ENCODE measurements around the gene BRIP1. TPM values are rescaled to one million over a fixed set of nuclear protein-coding genes. Genes with fewer than 3 reads are reported as not detected.
"Not testable (repeated sequence)": the region's sequence is repeated elsewhere in the genome, so short reads cannot be mapped to it uniquely, and the experiment has no call there.

BRIP1 gene
- total RNA-seq, 1 donor from 2014 or later, result 4.3 TPM

DNA sequence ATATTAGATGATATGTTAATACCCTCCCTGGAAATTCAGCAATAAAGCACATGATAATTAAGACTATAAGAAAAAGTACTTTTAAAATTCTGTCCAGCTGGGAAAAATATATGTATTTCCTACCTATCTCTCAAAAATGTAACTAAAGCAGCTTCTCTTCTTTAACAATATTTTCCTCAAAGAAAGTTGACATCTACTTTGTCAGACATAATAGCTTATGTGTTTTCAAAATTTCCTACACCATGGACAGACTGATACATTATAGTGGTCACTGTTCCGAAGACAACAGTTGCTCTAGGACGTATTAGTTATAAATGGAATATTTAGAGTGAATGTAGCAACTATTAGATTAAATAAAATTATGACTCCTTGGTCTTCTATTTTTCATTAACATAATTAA, 140.9 kb downstream of the BRIP1 start:
- no peak for DNase-seq (ENCODE audit: low spot score)
- no peak overlapping the region for H3K4me3 Mint-ChIP-seq (ENCODE audit: unreplicated experiment)
- TF ChIP-seq, protein P1, sequence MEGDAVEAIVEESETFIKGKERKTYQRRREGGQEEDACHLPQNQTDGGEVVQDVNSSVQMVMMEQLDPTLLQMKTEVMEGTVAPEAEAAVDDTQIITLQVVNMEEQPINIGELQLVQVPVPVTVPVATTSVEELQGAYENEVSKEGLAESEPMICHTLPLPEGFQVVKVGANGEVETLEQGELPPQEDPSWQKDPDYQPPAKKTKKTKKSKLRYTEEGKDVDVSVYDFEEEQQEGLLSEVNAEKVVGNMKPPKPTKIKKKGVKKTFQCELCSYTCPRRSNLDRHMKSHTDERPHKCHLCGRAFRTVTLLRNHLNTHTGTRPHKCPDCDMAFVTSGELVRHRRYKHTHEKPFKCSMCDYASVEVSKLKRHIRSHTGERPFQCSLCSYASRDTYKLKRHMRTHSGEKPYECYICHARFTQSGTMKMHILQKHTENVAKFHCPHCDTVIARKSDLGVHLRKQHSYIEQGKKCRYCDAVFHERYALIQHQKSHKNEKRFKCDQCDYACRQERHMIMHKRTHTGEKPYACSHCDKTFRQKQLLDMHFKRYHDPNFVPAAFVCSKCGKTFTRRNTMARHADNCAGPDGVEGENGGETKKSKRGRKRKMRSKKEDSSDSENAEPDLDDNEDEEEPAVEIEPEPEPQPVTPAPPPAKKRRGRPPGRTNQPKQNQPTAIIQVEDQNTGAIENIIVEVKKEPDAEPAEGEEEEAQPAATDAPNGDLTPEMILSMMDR (IDR thresholded peaks at IDR 0.05), result no peak
- no peaks in the 10 kb centered on the region for H3K27me3 Mint-ChIP-seq (ENCODE audit: low read depth)
- peaks cover 13% of the 10 kb centered on the region for H3K9me3 Mint-ChIP-seq (ENCODE audit: low read depth)
- no peaks in the 10 kb centered on the region for H3K4me1 Mint-ChIP-seq (ENCODE audit: low read depth)
- H3K27ac Mint-ChIP-seq (ENCODE audit: unreplicated experiment), result no peak overlapping the region
- H3K36me3 Mint-ChIP-seq (ENCODE audit: low read depth), result peaks cover 2% of the 10 kb centered on the region

DNA sequence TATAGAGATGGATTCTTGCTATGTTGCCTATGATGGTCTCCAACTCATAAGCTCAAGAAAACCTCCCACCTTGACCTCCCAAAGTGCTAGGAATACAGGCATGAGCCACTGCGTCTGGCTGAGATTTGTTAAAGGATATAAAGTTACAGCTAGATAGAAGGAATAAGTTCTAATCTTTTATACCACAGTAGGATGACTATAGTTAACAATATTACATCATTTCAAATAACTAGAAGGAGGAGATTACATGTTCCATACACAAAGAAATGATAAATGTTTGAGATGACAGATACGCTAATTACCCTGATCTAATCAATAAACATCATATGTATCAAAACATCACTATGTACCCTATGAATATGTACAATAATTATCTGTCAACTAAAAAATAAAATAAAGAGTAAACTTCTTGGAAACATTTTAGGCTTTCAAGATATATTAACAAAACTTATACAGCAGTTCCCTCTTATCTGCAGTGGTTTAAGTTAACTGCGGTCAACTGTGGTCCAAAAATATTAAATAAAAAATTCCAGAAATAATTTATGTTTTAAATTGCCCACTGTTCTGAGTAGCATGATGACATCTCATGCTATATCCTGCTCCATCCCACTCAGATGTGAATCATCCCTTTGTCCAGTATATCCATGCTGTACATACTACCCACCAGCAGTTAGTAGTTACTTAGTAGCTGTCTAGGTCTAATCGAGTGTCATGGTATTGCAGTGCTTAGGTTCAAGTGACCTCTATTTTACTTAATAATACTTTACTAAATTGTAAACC, 143.1 kb downstream of the BRIP1 start:
- Mint-ChIP-seq H3K27ac (ENCODE audit: unreplicated experiment) (peak overlapping the region; percentile 17), H3K4me1 (ENCODE audit: low read depth) (no peaks in the 10 kb centered on the region), H3K9me3 (ENCODE audit: low read depth) (peaks cover 23% of the 10 kb centered on the region), H3K36me3 (ENCODE audit: low read depth) (peaks cover 4% of the 10 kb centered on the region), H3K4me3 (ENCODE audit: unreplicated experiment) (no peak overlapping the region), H3K27me3 (ENCODE audit: low read depth) (no peaks in the 10 kb centered on the region)
- DNase-seq (ENCODE audit: low spot score), result no peak
- TF ChIP-seq, protein P1 (IDR thresholded peaks at IDR 0.05), result no peak

DNA sequence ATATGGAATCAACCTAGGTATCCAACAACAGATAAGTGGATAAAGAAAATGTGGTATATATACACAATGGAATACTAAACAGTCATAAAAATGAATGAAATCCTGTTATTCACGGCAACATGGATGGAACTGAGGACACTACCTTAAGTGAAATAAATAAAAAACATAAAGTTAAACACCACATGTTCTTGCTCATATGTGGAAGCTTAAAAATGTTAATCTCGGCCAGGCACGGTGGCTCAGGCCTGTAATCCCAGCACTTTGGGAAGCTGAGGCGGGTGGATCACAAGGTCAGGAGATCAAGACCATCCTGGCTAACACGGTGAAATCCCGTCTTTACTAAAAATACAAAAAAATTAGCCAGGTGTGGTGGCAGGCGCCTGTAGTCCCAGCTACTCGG, 144.1 kb downstream of the BRIP1 start:
- not testable (repeated sequence) for H3K4me1 Mint-ChIP-seq (ENCODE audit: low read depth); H3K27me3 Mint-ChIP-seq (ENCODE audit: low read depth); H3K27ac Mint-ChIP-seq (ENCODE audit: unreplicated experiment); H3K4me3 Mint-ChIP-seq (ENCODE audit: unreplicated experiment); DNase-seq (ENCODE audit: low spot score); H3K36me3 Mint-ChIP-seq (ENCODE audit: low read depth)
- H3K9me3 Mint-ChIP-seq (ENCODE audit: low read depth), result peaks cover 23% of the 10 kb centered on the region

DNA sequence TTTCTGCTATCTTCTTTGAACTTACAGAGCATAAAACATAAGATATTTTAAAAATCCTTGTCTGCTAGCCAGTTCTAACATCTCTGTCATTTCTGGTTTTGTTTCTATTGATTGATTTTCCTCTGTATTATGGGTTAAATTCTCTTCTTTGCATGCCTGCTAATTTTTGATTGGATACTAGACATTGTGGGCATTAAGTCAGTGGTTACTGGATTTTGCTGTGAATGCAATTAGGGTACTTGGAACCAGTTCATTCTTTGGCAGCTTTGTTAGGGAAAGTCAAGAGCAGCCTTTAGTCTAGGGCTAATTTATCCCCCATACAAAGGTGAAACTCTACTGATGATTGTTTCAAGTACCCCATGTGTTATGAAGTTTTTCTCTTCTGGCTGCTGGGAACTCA, 145.3 kb downstream of the BRIP1 start:
- TF ChIP-seq, protein P1 (IDR thresholded peaks at IDR 0.05), result no peak
- no peak overlapping the region for H3K27ac Mint-ChIP-seq (ENCODE audit: unreplicated experiment)
- H3K4me3 Mint-ChIP-seq (ENCODE audit: unreplicated experiment), result no peak overlapping the region
- H3K9me3 Mint-ChIP-seq (ENCODE audit: low read depth), result peaks cover 23% of the 10 kb centered on the region
- no peak for DNase-seq (ENCODE audit: low spot score)
- peaks cover 4% of the 10 kb centered on the region for H3K36me3 Mint-ChIP-seq (ENCODE audit: low read depth)
- H3K4me1 Mint-ChIP-seq (ENCODE audit: low read depth), result no peaks in the 10 kb centered on the region
- H3K27me3 Mint-ChIP-seq (ENCODE audit: low read depth), result no peaks in the 10 kb centered on the region

DNA sequence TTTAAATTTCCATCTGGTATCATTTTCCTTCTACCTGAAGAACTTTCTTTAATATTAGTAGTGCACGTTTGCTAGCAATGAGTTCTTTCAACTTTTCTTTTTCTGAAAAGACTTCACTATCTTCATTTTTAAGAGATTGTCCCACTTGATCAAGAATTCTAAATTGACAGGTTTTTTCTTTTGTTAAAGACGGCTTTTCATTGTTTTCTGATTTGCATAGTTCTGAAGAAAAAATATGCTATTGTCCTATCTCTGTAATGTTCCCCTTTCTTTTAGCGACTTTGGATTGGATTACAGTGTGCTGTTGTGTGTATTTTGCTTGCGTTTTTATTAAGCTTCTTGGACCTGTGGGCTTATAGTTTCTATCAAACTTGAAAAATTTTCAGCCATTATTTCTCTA, 146.0 kb downstream of the BRIP1 start:
- Mint-ChIP-seq H3K9me3 (ENCODE audit: low read depth) (peaks cover 23% of the 10 kb centered on the region), H3K4me1 (ENCODE audit: low read depth) (no peaks in the 10 kb centered on the region), H3K36me3 (ENCODE audit: low read depth) (peaks cover 4% of the 10 kb centered on the region), H3K27ac (ENCODE audit: unreplicated experiment) (no peak overlapping the region), H3K4me3 (ENCODE audit: unreplicated experiment) (no peak overlapping the region), H3K27me3 (ENCODE audit: low read depth) (no peaks in the 10 kb centered on the region)
- DNase-seq (ENCODE audit: low spot score), result no peak
- TF ChIP-seq, protein P1 (IDR thresholded peaks at IDR 0.05), result no peak
